ENCODE data around the gene ANKS1B.

- TF ChIP-seq SMAD4 (CRISPR knock-in tag; IDR thresholded peaks at IDR 0.05) = no peak
- TF ChIP-seq, protein P1, sequence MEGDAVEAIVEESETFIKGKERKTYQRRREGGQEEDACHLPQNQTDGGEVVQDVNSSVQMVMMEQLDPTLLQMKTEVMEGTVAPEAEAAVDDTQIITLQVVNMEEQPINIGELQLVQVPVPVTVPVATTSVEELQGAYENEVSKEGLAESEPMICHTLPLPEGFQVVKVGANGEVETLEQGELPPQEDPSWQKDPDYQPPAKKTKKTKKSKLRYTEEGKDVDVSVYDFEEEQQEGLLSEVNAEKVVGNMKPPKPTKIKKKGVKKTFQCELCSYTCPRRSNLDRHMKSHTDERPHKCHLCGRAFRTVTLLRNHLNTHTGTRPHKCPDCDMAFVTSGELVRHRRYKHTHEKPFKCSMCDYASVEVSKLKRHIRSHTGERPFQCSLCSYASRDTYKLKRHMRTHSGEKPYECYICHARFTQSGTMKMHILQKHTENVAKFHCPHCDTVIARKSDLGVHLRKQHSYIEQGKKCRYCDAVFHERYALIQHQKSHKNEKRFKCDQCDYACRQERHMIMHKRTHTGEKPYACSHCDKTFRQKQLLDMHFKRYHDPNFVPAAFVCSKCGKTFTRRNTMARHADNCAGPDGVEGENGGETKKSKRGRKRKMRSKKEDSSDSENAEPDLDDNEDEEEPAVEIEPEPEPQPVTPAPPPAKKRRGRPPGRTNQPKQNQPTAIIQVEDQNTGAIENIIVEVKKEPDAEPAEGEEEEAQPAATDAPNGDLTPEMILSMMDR (IDR thresholded peaks at IDR 0.05) = no peak
- TF ChIP-seq, protein P2, sequence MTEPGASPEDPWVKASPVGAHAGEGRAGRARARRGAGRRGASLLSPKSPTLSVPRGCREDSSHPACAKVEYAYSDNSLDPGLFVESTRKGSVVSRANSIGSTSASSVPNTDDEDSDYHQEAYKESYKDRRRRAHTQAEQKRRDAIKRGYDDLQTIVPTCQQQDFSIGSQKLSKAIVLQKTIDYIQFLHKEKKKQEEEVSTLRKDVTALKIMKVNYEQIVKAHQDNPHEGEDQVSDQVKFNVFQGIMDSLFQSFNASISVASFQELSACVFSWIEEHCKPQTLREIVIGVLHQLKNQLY (CRISPR knock-in tag; IDR thresholded peaks at IDR 0.05) = no peak
- no peak for TF ChIP-seq ZNF138 (CRISPR knock-in tag; conservative IDR thresholded peaks at IDR 0.05)
- no peak for TF ChIP-seq SMAD3 (CRISPR knock-in tag; IDR thresholded peaks at IDR 0.05; ENCODE audit: borderline replicate concordance)
These were observed 761.2 kb downstream of the ANKS1B start for GRCh38 chr12:99223579-99223978.
